Ovary (tissue), 9 donors: ENCODE data around the gene PINLYP. TPM values are rescaled to one million over a fixed set of nuclear protein-coding genes. Genes with fewer than 3 reads are reported as not detected.

ENCODE experiments used
- DNase-seq, 5 donors: peaks; one replicate each; pipeline ENCODE4 v3.0.0-alpha.2; 2019 to 2020
- H3K27ac ChIP-seq, 2 donors: fragments of 200-600 bp; one replicate each; pipeline versions ENCODE4 v1.5.1 to v1.8.0; 2019 to 2022
- H3K27me3 ChIP-seq: fragments of 200-600 bp; one replicate; pipeline ENCODE4 v1.8.0; 2022
- H3K36me3 ChIP-seq: fragments of 200-600 bp; sonication (generic); one replicate; pipeline ENCODE4 v1.5.1; 2019
- H3K4me1 ChIP-seq: one replicate; pipeline ENCODE4 v1.8.1; 2013; ENCODE audit warnings: mild to moderate bottlenecking, moderate library complexity; ENCODE audit not compliant: insufficient read depth
- H3K4me3 ChIP-seq: fragments of 200-600 bp; sonication (generic); one replicate; pipeline ENCODE4 v1.5.1; 2017
- H3K9me3 ChIP-seq, 2 donors: fragments of 200-600 bp in 1 of 2; sonication (generic) in 1 of 2; one replicate each; pipeline versions ENCODE4 v1.5.1 to v1.8.1; 2013 to 2019; ENCODE audit warnings: mild to moderate bottlenecking in 1 of 2, moderate library complexity in 1 of 2
- EP300 ChIP-seq: sonication (generic); formaldehyde crosslinking; IDR thresholded peaks from one replicate; pipeline ENCODE4 v1.6.1; 2017; ENCODE audit warnings: antibody characterized with exemption
- POLR2A ChIP-seq: fragments of 450-650 bp; IDR thresholded peaks from one replicate; pipeline ENCODE4 v1.6.1; 2017; ENCODE audit warnings: antibody characterized with exemption, mild to moderate bottlenecking, moderate library complexity
- WGBS, 3 donors: extraction: QIAGEN DNeasy Blood & Tissue Kit in 1 of 3; methylation state at CpG; one replicate each; pipeline versions ENCODE4 v1.1.5 to v1.1.7; 2013 to 2017; 5-methylcytosine and 5-hydroxymethylcytosine counted together
- intact Hi-C, 4 donors: fragments of 100-400 bp; cut with DNase I; formaldehyde crosslinking; loops; one replicate each; pipeline versions ENCODE4 v1.11.0 to v1.15.1; 2022 to 2023
- polyA plus RNA-seq, 2 donors: library from polyadenylated mRNA; stranded (reverse); fragments of 200-250 nt in 1 of 2; fragments of 350-450 nt in 1 of 2; fragmentation: Illumina TruSeq in 1 of 2; extraction: RNeasy Lipid Tissue Mini Kit (QIAGEN cat#74804) in 1 of 2; gene quantifications; one replicate each; pipeline ENCODE4 v1.2.3, GENCODE V29; 2013 to 2014
- total RNA-seq, 7 donors: library from RNA; depleted of rRNA in 2 of 7; stranded (reverse); fragments of >200 nt in 2 of 7; fragmentation: NEBNext Ultra II Directional in 3 of 7; extraction: Animal tissue kit (Norgen Biotek cat#: 25700) in 3 of 7; gene quantifications; one replicate each; pipeline versions ENCODE4 v1.1.0 to v1.2.4, GENCODE V29; 2016 to 2023
- TF ChIP-seq, protein P1 (sequence below), 3 donors: fragments of 450-650 bp in 2 of 3; fragments of 200-600 bp in 1 of 3; IDR thresholded peaks; one replicate each; pipeline versions ENCODE4 v1.5.1 to v1.8.0; 2016 to 2022; ENCODE audit warnings: antibody characterized with exemption in 3 of 3, mild to moderate bottlenecking in 1 of 3
- donor health status: DM: no; HTN: no; CAD: no; lungs with moderate emphysema.
- donor health status: DM: no; HTN: no; CAD: no.
- donor health status: Bipolar disorder and iron deficiency.
- donor health status: DM: yes; HTN: yes; CAD: no.
- donor health status: DM: no; HTN: no; CAD: no.
- donor health status: DM: yes; HTN: yes; CAD: no.

Gene PINLYP
- total and polyA plus RNA-seq, 9 donors, result 10.6 to 29.9 (median 18.0) TPM

DNA sequence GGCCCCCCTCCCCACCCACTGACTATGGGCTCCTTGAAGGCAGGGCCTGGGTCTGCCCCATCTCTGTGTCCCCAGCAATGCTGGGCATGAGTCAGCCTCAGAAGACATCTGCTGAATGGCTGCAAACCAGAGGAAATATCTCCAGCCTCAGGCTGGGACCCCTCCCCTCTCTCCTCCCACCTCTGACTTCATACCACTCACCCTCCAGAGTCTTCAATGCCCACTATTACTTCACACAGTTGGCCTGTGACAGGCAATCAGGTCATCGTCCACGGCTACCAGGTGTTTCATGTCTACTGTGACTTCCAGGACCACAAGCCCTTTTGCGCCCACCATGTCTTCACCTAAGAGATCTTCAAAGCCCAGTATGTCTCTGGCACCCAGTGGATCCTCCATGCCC is 36.2 kb downstream of the PINLYP start, which contains the start of gene SRRM5:
Gene SRRM5, plus strand, starts transcription at position 301 of the 400 bp plus-strand sequence. Its CDS starts 34 bp downstream, at position 335.
- intact Hi-C loops, result no loop called here
- 75 to 84% (median 84%) methylated on average over 3 of the region's 3 CpGs for WGBS, 3 donors
- no peak for DNase-seq
- Histone ChIP-seq H3K27me3 (no peaks in the 10 kb centered on the region), H3K4me1 (no peaks in the 10 kb centered on the region), H3K9me3 (no peaks in the 10 kb centered on the region), H3K36me3 (no peaks in the 10 kb centered on the region), H3K27ac (no peak within 1 kb of the TSS), H3K4me3 (no peak within 1 kb of the TSS)
- TF ChIP-seq POLR2A (no peak), EP300 (no peak)
- TF ChIP-seq, protein P1, sequence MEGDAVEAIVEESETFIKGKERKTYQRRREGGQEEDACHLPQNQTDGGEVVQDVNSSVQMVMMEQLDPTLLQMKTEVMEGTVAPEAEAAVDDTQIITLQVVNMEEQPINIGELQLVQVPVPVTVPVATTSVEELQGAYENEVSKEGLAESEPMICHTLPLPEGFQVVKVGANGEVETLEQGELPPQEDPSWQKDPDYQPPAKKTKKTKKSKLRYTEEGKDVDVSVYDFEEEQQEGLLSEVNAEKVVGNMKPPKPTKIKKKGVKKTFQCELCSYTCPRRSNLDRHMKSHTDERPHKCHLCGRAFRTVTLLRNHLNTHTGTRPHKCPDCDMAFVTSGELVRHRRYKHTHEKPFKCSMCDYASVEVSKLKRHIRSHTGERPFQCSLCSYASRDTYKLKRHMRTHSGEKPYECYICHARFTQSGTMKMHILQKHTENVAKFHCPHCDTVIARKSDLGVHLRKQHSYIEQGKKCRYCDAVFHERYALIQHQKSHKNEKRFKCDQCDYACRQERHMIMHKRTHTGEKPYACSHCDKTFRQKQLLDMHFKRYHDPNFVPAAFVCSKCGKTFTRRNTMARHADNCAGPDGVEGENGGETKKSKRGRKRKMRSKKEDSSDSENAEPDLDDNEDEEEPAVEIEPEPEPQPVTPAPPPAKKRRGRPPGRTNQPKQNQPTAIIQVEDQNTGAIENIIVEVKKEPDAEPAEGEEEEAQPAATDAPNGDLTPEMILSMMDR (IDR thresholded peaks at IDR 0.05), result no peak

DNA sequence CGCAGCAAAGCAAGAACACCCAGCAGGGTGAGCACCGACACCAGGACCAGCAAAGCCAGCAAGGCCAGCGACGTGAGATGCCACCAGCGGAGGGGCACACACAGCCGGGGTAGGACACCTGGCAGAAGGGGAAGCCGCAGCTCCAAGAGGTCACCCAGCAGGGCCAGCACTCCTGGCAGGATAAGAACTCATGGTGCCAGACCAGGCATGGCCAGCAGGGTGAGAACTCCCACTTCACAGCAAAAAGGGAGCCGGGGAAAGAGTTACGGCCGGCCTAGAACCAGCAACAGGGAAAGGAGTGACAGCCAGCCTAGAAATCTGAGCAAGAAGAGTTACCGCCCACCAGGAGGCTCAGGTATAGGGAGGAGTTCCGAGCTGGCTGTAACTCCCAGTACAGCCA is 36.8 kb downstream of the PINLYP start:
- Histone ChIP-seq H3K4me1 (no peaks in the 10 kb centered on the region), H3K27ac (no peak overlapping the region), H3K27me3 (no peaks in the 10 kb centered on the region), H3K9me3 (no peaks in the 10 kb centered on the region), H3K36me3 (no peaks in the 10 kb centered on the region), H3K4me3 (no peak overlapping the region)
- DNase-seq, result no peak
- intact Hi-C loops, result no loop called here
- 92 to 97% (median 93%) methylated on average over 12 of the region's 12 CpGs for WGBS, 3 donors
- TF ChIP-seq POLR2A (no peak), EP300 (no peak)
- TF ChIP-seq, protein P1 (IDR thresholded peaks at IDR 0.05), result no peak

DNA sequence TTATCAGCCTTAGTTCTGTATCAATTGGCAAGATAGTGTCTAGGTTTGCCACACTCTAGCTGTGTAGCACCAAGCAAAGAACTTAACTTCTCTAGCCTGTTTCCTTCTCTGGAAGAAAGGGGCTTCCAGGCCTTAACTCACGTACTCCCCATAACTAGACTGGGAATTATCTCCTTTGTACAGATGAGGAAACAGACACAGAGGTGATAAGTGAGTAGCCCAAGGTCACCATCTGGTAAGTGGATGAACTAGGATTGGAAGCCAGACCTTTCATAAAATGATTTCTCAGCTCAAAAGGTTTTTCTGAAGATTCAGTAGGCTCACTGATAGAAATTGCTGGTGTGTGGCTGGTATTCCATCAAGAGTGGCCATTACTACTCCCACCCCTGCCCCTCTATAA is 40.7 kb downstream of the PINLYP start:
- no peaks in the 10 kb centered on the region for H3K36me3 ChIP-seq
- 20 to 40% (median 38%) methylated on average over 1 of the region's 1 CpG for WGBS, 3 donors
- no peak overlapping the region for H3K4me3 ChIP-seq
- intact Hi-C loops, result no loop called here
- no peak overlapping the region for H3K27ac ChIP-seq
- no peaks in the 10 kb centered on the region for H3K27me3 ChIP-seq
- no peaks in the 10 kb centered on the region for H3K9me3 ChIP-seq
- DNase-seq, result no peak
- peaks cover 5% of the 10 kb centered on the region for H3K4me1 ChIP-seq
- TF ChIP-seq, protein P1 (IDR thresholded peaks at IDR 0.05), result no peak
- no peak for TF ChIP-seq POLR2A
- TF ChIP-seq EP300, result no peak

DNA sequence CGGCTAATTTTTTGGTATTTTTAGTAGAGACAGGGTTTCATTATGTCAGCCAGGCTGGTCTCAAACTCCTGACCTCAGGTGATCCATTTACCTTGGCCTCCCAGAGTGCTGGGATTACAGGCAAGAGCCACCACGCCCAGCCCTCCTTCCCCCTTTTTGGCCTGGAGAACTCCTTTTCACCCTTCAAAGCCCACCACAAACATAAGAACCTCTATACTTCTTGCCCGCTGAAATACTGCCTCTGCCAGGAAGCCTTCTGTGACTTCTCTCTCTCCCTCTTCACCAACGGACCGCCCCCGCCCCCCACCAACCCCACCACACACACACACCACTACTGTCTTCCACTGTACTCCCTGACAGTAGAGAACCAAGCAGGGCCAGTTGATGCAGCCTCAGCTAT is 41.4 kb downstream of the PINLYP start:
- WGBS, 3 donors, result 88 to 90% (median 88%) methylated on average over 6 of the region's 6 CpGs
- Histone ChIP-seq H3K27ac (no peak overlapping the region), H3K36me3 (no peaks in the 10 kb centered on the region), H3K4me3 (no peak overlapping the region), H3K4me1 (peaks cover 5% of the 10 kb centered on the region), H3K9me3 (no peaks in the 10 kb centered on the region), H3K27me3 (no peaks in the 10 kb centered on the region)
- TF ChIP-seq EP300, result no peak
- TF ChIP-seq, protein P1 (IDR thresholded peaks at IDR 0.05), result no peak
- TF ChIP-seq POLR2A, result no peak
- DNase-seq, result no peak
- intact Hi-C loops, result no loop called here
